NOMO-1 treated with DMSO at 0.1 percent for 48 hours (cell line): Measurements from ENCODE around the gene SRGAP3.

Source experiments
- DNase-seq: peaks from one replicate; lab custom pipeline; 2025; ENCODE audit not compliant: unreplicated experiment; lab: John Stamatoyannopoulos, UW

The SRGAP3 gene

GRCh38 chr3:9066775-9067174 is 182.7 kb downstream of the SRGAP3 start:
- no peak for DNase-seq

- DNase-seq, result no peak
Measured at GRCh38 chr3:9066141-9066540, 183.3 kb downstream of the SRGAP3 start.

GRCh38 chr3:9064850-9065249 is 184.6 kb downstream of the SRGAP3 start:
- DNase-seq, result no peak

DNA sequence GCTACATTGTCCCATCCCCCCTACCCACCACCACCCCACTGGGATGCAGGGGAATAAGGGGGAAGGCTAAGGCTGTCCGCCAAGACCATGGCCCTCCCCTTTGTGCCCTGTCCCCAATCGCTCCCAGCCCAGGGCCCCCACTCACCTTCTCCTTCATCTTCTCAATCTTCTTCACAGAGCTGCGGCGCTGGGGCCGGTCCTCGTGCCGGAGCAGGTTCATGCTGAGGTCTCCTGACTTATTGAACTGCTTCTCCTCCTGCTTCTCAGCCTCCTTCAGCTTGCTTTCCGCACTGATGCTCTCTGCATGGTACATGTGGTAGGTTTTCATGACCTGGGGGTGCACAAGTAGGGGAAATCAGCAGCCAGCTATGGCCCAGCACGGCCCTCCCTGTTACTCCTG is 185.2 kb downstream of the SRGAP3 start:
- DNase-seq, result no peak

DNA sequence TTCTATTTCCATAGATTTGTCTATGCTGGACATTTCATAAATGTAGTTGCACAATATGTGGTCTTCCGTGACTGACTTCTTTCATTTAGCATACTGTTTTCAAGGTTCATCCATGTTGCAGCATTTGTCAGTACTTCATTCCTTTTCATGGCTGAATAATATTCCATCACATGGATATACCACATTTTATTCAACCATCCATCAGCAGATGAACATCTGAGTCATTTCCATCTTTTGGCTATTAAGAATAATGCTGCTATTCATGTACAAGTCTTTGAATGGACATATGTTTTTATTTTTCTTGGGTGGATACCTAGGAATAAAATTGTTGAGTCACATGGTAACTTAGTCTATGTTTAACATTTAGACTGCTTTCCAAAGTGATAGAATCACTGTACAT is 186.9 kb downstream of the SRGAP3 start:
- DNase-seq, result no peak

GRCh38 chr3:9061634-9062033 is 187.8 kb downstream of the SRGAP3 start:
- DNase-seq, result no peak

- DNase-seq, result no peak
Measured at GRCh38 chr3:9059489-9060400, 189.7 kb downstream of the SRGAP3 start.

- DNase-seq, result no peak
Measured at GRCh38 chr3:9056581-9056980, 192.9 kb downstream of the SRGAP3 start.

DNA sequence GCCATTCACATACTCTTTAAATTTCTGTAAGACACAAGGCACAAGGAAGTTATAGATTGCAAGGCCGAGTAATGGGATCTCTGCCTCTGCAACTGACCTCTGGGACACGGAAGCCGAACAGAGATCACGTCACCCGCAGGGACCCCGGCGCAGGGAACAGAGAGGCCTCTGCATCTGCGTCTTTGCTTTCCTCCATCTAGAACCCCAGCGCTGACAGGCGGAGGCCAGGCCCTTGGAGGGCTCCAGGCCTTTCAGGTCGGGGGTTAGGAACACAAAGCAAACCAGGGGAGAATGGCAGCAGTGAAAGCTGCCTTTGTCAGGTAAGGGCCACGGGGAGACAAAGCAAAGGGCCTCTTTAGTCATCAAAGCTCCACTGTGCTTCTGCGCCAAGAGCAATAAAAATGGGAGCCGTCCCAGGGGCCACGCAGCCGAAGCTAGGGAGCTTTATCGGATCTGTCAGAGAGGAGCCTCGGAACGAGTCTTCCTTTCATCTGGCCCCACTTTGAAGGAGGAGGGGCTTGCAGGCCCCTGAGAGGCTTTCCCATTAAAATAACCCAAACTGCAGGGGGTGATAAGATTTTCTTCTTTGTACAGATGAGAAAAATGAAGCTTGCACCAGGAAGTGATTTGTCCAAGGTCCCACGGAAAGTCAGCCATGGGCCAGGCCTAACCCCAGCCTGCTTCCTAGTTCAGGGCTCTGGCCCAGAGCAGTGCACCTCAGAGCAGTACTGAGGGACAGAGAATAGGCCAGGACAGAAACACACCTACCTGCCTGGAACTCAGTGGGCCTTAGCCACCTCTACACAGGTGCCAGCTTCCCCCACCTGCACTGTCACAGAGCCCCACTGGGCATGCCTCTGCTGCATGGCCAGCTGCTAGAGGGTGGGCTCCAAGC is 201.7 kb downstream of the SRGAP3 start:
- no peak for DNase-seq

DNA sequence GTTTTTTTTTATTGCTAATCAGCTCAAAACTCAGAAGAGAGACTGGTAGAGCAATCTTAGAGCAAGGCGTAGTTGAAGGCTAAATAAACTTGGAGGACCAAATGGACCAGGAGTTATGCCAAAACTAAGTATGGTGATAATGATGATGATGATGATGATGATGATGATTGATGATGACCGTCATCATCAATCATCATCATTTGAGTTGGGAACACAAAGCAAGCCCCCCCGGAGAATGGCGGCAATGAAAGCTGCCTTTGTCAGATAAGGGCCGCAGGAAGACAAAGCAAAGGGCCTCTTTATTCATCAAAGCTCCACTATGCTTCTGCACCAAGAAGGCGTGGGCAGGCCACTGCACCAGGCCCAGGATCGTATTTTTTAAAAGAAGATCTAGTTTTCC is 204.1 kb downstream of the SRGAP3 start:
- DNase-seq, result no peak

DNA sequence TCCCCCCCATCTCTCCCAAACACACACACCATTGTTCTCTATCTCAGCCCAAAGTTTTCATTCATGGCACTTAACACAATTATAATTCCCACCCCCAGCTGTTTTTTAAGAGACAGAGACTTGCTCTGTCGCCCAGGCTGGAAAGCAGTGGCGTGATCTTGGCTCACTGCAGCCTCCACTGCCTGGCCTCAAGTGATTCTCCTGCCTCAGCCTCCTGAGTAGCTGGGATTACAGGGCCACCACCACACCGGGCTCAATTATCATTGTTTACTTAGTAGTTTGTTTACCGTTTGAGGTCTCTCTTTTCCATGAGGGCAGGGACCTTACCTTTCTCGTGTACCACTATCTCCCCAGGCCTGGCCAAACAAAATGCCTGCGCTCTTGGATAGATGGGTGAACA is 206.4 kb downstream of the SRGAP3 start:
- DNase-seq, result no peak

DNA sequence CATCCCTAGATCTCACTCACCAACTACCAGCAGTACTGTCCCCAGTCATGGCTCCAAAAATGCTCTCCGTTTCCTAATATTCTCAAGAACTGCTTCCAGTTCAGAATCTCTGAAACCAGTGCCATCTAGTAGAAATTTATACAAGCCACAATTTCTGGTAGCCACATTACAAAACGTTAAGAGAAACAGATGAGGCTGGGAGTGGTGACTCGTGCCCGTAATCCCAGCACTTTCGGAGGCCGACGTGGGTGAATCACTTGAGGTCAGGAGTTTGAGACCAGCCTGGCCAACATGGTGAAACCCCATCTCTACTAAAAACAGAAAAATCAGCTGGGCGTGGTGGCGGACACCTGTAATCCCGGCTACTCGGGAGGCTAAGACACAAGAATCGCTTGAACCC is 207.8 kb downstream of the SRGAP3 start:
- no peak for DNase-seq

- no peak for DNase-seq
Measured at GRCh38 chr3:9040996-9041395, 208.4 kb downstream of the SRGAP3 start.

GRCh38 chr3:9037144-9037711 is 212.2 kb downstream of the SRGAP3 start:
- DNase-seq, result peak; percentile 26

- DNase-seq, result no peak
Measured at GRCh38 chr3:9036404-9037131, 212.9 kb downstream of the SRGAP3 start.

DNA sequence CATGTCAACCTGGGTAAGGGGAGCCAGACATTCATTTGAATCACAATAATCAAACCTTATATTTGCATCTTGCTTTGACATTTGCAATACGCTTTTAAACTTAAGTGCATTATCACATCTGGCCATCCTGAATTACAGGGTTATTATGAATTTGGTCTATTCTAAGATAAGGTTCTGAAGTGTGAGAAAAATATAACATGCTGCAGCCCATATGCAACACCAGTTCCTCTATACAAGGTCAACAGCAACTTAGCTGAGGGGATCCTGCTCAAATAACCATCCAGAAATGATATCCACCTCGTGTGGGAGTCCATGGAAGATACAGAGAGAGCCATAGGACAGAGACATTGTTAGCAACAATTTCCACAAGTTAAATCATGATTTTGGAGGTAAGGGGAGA is 213.5 kb downstream of the SRGAP3 start:
- DNase-seq, result no peak

GRCh38 chr3:9035473-9035872 is 214.0 kb downstream of the SRGAP3 start:
- DNase-seq, result peak; percentile 6

GRCh38 chr3:9033867-9034266 is 215.6 kb downstream of the SRGAP3 start:
- no peak for DNase-seq

GRCh38 chr3:9032231-9032777 is 217.1 kb downstream of the SRGAP3 start:
- DNase-seq, result no peak

GRCh38 chr3:9030034-9030433 is 219.4 kb downstream of the SRGAP3 start:
- no peak for DNase-seq

- no peak for DNase-seq
Measured at GRCh38 chr3:9028134-9028533, 221.3 kb downstream of the SRGAP3 start.
